GM18498 (cell line): ENCODE measurements around the gene HOXA5.

Source experiments
- ATAC-seq: cut with Tn5 transposase; IDR thresholded peaks from one replicate; pipeline ENCODE4 v1.9.1; 2021; ENCODE audit warnings: mild to moderate bottlenecking, moderate library complexity; ENCODE audit not compliant: unreplicated experiment

Gene HOXA5

GRCh38 chr7:27097686-27098577 is 45.5 kb downstream of the HOXA5 start:
- no peak for ATAC-seq

- ATAC-seq = no peak
Measured at GRCh38 chr7:27096768-27097514, 46.5 kb downstream of the HOXA5 start.

- peak; percentile 92 for ATAC-seq
Measured at GRCh38 chr7:27095897-27096767, 47.3 kb downstream of the HOXA5 start, which contains the start of gene HOXA1. Gene HOXA1, minus strand, starts transcription at chr7:27096000. Its CDS starts 88 bp downstream, at chr7:27095912.

- ATAC-seq = peak; percentile 8
Measured at GRCh38 chr7:27095050-27095896, 48.2 kb downstream of the HOXA5 start.

GRCh38 chr7:27094304-27095049 is 49.0 kb downstream of the HOXA5 start:
- no peak for ATAC-seq

- no peak for ATAC-seq
Measured at GRCh38 chr7:27093184-27093895, 50.1 kb downstream of the HOXA5 start.

- ATAC-seq = no peak
Measured at GRCh38 chr7:27092819-27093110, 50.7 kb downstream of the HOXA5 start.

GRCh38 chr7:27091941-27092818 is 51.3 kb downstream of the HOXA5 start:
- no peak for ATAC-seq

GRCh38 chr7:27091105-27091504 is 52.4 kb downstream of the HOXA5 start:
- ATAC-seq = no peak
